Measurements from ENCODE around the gene CCDC92B.
"Not testable (repeated sequence)": the region's sequence is repeated elsewhere in the genome, so short reads cannot be mapped to it uniquely, and the experiment has no call there.

CCDC92B gene

GRCh38 chr17:2688351-2689342, 60.8 kb downstream of the CCDC92B start:
- no peak for DNase-seq

DNA sequence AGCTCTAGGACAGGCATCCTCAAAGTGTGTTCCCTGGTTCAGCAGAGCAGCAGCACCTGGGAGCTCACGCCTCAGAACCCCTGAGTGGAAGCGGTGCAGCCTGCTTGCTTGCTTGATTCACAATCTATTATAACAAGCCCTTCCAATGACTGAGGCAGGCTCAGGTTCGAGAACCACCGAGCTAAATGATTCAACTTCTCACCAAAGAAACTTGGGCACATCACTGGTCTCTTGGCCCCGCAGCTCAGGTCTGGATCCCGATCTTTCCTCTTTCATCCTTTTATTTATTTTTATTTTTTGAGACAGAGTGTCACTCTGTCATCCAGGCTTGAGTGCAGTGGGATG, 62.4 kb downstream of the CCDC92B start:
- DNase-seq = no peak

GRCh38 chr17:2685696-2686095, 63.8 kb downstream of the CCDC92B start:
- DNase-seq = no peak

DNA sequence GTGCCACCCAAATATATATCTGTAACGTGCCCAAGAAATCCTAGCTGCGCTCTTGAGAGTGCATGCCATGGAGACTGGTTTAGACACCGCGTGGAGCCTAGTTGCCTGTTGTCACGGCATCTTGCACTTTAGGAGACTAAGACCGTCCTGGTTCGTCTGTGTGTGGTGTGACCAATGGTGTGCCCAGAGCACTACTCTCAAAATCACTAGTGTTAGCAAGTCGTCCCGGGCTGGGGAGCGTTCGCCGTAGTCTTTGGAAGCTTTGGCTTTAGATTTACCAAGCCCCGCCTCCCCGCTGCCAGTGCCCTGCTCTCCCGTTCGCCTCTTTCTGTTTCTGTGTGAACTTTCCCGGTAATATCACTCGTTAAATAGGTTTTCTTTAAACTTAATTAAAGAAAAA, 64.9 kb downstream of the CCDC92B start:
- DNase-seq = no peak

DNA sequence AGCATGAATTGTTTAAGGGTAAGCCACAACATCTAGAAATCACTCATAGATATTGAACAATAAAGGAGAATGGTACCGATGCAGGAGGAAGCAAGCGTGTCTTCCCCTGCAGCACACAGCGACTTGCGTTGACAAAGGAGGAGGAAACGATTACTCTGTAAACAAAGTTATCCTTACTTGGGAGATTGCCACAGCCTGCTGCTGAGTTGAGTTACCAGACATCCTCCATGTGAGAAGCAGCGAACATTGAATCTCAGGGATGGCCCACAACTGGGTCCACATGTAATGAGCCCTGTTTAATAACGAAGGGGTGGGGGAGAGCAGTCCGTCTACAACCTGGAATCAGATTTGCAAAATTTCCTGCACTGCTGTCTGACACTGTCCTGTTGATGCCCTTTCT, 65.5 kb downstream of the CCDC92B start:
- DNase-seq = no peak

- no peak for DNase-seq
Measured at GRCh38 chr17:2682176-2682938, 67.1 kb downstream of the CCDC92B start.

DNA sequence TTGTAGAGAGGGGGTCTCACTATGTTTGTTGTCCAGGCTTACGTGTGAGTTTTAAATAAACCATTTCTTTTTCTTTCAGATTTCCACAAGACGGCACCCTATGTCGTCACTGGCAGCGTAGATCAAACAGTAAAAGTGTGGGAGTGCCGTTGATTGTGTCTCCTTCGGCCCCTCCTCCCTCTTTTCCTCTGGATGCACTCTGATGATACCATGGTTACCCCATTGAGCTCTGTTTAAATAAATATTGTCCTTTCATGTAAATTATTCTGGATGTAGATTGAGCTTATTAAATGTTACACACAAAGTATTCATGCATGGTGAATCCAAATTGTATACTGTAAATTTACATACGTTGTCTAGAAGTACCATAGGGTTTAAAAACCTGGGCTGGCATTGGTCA, 67.8 kb downstream of the CCDC92B start:
- DNase-seq = no peak

GRCh38 chr17:2680961-2681360, 68.5 kb downstream of the CCDC92B start:
- no peak for DNase-seq

- DNase-seq = not testable (repeated sequence)
Measured at GRCh38 chr17:2679247-2679646, 70.2 kb downstream of the CCDC92B start.
